GM12891 (cell line): ENCODE measurements around the gene RGS3.

Experiments used
- POLR2A ChIP-seq: IDR thresholded peaks from 2 replicates; pipeline ENCODE4 v1.6.1; 2011; ENCODE audit warnings: low read depth, low read length, control low read depth
- POLR2AphosphoS5 ChIP-seq: IDR thresholded peaks from 2 replicates; pipeline ENCODE4 v1.6.1; 2011; ENCODE audit warnings: low read depth, low read length, control low read depth

- TF ChIP-seq POLR2A, result no peak
- TF ChIP-seq POLR2AphosphoS5, result no peak
Measured at GRCh38 chr9:113482991-113483675, 19.6 kb downstream of the RGS3 start.
